ENCODE results near the gene LRP11.
"Not testable (repeated sequence)": the region's sequence is repeated elsewhere in the genome, so short reads cannot be mapped to it uniquely, and the experiment has no call there.

Gene LRP11

DNA sequence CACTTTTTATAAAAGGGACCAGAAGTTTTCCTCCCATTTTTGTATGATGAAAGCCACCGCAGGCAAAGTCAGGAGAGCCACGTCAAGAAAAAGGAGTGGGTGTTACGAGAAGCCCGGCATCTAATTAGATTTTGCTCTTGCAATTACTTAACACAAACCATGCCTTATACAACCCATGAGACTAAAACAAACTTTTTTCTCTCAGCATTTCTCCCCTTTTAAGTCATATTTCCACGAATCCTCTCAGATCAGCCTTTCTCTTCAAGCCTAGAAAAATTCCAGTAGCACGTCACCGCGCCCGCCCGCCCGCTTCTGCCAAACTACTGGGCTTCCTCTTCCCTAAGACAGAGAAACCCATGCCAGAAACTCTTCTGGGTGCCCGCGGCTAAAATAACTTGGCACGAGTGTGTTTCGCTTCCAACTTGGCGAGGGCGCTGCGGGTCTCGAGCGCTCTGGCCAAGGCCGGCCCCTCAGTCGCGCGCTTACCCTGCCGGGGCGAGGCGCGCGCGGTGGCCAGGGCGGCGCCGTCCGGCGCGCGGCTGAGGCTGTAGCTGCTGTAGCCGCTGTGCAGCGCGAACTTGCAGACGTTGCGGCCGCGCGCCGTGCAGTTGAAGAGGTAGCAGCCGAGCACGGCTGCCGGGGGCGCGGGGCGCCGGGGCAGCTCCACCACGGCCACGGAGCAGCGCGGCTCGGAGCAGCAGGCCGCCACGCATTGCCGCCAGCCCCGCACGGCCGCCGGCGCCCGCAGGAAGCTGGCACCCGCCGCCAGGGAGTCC is 1.0 kb downstream of the LRP11 start:
- Histone ChIP-seq H3K27me3 (no peaks in the 10 kb centered on the region), H3K4me2 (peak overlapping the region; percentile 90 to 99 (median 97)), H3K9me3 (replicated peaks in 1 of 11) (no peaks in the 10 kb centered on the region), H3K36me3 (no peaks in the 10 kb centered on the region), H3K9ac (peak overlapping the region; percentile 71 to 83 (median 79)), H4K20me1 (peaks cover 0 to 22% (median 0%) of the 10 kb centered on the region in 11 experiments; a peak in 7 of 22 replicates), H3K4me3 (peak overlapping the region; percentile 65 to 83 (median 76)), H3K4me1 (peaks cover 18 to 37% (median 29%) of the 10 kb centered on the region in 10 experiments), H3K27ac (peak overlapping the region; percentile 45 to 75 (median 69); a peak in 21 of 22 replicates)
- no peak for TF ChIP-seq Cebpa-rat (IDR thresholded peaks at IDR 0.05)

DNA sequence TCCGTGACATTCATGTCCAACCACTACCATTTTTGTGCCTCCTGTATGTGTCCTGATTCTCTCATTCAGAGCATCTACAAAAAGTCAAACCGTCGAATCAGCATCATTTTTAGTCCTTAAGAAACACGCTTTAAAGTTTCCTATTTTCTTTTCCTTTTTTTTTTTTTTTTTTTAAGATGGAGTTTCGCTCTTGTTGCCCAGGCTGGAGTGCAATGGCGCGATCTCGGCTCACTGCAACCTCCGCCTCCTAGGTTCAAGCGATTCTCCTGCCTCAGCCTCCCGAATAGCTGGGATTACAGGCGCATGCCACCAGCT is 1.8 kb downstream of the LRP11 start:
- Histone ChIP-seq H3K9ac (peak overlapping the region in 9 of 11 experiments; percentile 73 to 81 (median 79); a peak in 16 of 22 replicates), H3K4me2 (peak overlapping the region; percentile 90 to 99 (median 97)), H3K27ac (peak overlapping the region in 2 of 11 experiments; percentile 64 to 74; a peak in 4 of 22 replicates), H4K20me1 (peaks cover 0 to 22% (median 0%) of the 10 kb centered on the region in 11 experiments; a peak in 7 of 22 replicates), H3K4me1 (peaks cover 18 to 37% (median 29%) of the 10 kb centered on the region in 10 experiments), H3K4me3 (peak overlapping the region; percentile 65 to 83 (median 76); a peak in 19 of 20 replicates)
- H3K9me3 ChIP-seq (replicated peaks in 1 of 11); H3K36me3 ChIP-seq; H3K27me3 ChIP-seq: not testable (repeated sequence)

DNA sequence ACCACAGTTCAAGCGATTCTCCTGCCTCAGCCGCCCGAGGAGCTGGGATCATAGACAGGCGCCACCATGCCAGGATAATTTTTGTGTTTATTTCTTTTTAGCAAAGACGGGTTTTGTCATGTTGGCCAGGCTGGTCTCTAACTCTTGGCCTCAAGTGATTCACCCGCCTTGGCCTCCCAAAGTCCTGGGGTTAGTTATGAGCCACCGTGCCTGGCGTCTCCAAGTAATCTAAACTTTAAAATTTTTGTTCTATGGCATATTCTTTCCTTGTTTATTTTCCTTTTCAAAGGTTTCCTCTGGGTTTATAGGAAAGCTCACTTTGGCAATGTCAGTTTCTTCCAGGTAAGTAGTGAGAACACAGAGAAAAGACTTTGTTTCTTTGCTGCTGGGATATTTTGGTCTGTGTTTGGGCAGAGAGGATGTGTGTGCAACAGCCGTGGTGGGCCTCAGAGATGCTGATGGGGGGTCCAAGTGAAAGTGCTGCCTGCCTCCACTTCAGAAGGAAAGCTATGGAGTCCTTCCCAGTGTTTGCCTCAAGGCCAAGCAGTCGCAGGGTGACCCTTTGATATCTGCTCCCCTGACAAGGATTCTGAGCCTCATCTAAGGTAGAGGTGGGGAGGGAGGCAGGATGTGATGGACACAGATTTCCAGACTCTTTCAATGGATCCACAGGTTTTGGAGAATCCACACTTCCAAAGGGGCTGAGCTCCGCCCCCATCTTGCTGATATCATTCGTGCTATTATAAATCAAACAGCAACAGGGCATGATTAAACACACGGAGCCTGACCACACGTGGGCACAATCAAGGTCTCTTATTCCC is 2.3 kb downstream of the LRP11 start:
- Histone ChIP-seq H3K27me3 (no peaks in the 10 kb centered on the region), H3K36me3 (no peaks in the 10 kb centered on the region), H3K9me3 (replicated peaks in 1 of 11) (no peaks in the 10 kb centered on the region), H3K4me1 (peaks cover 18 to 37% (median 29%) of the 10 kb centered on the region in 10 experiments), H3K27ac (no peak overlapping the region), H3K4me2 (peak overlapping the region; percentile 90 to 99 (median 97)), H4K20me1 (peaks cover 0 to 22% (median 0%) of the 10 kb centered on the region in 11 experiments; a peak in 7 of 22 replicates), H3K4me3 (peak overlapping the region in 1 of 10 experiments; percentile 83; a peak in 2 of 20 replicates), H3K9ac (peak overlapping the region in 1 of 11 experiments; percentile 81; a peak in 1 of 22 replicates)
- 0 out of 22 replicates have a peak, but pooled peaks of 1 of the 11 experiments have one; percentile 20 for TF ChIP-seq Cebpa-rat (IDR thresholded peaks at IDR 0.05)

DNA sequence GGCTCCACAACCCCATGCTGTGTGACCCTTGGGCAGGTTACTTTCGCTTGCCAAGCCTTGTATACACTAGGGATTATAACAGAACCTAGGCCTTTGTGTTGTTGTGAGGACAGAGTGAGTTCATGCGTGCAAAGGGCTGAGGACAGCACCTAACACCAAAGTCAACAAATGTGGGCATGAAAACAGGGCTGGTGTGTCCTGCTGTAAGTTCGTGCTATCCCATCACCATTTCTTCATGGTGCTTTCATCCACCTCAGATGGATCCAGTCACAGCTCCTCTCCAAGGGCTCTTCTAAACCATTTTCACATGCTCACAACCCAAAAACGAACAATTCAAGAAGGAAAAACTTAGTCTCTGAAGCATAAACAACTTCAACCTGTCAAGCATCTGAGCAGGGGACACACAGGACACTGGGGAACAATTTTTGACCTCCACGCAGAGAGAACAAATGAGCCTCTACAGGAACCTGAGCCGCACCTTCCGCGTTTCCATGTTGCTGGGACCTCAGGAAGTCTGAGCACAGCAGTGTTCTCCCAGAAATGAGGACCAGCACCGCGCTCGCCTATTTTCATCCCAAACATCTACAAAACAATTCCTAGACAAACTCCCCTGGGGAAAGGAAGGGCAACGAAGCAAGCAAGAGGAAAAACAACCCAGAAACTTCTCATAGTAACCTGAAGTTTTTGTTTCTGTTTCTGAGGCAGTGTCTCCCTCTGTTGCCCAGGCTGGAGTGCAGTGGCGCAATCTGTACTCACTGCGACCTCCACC is 3.1 kb downstream of the LRP11 start:
- H3K27me3 ChIP-seq, result no peaks in the 10 kb centered on the region
- H4K20me1 ChIP-seq, result peaks cover 0 to 23% (median 0%) of the 10 kb centered on the region in 11 experiments; a peak in 7 of 22 replicates
- TF ChIP-seq Cebpa-rat (IDR thresholded peaks at IDR 0.05), result peak in 4 of 11 experiments; percentile 14 to 48 (median 38); a peak in 3 of 22 replicates
- H3K4me1 ChIP-seq, result peaks cover 18 to 37% (median 29%) of the 10 kb centered on the region in 10 experiments
- H3K9ac ChIP-seq, result no peak overlapping the region
- no peak overlapping the region for H3K4me3 ChIP-seq
- no peaks in the 10 kb centered on the region for H3K36me3 ChIP-seq
- H3K4me2 ChIP-seq, result peak overlapping the region in 9 of 11 experiments; percentile 92 to 99 (median 97); a peak in 18 of 22 replicates
- no peak overlapping the region for H3K27ac ChIP-seq
- H3K9me3 ChIP-seq (replicated peaks in 1 of 11), result no peaks in the 10 kb centered on the region

DNA sequence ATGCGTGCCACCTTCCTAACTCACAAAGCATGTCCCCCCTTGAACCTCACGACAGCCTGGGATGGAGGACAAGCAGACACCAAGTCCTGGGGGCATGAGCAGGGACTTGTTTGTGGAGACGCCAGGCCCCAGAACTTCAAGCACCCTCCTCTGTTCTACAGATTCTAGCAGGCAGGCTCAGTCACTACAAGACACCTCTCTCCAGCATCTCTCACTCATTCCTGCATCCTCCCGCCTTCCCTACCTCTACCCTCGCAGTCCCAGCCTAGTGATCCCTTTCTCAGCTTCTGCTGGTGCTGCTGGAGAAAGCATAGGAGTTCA is 3.7 kb downstream of the LRP11 start:
- no peak overlapping the region for H3K4me3 ChIP-seq
- no peak overlapping the region for H3K9ac ChIP-seq
- peak overlapping the region in 9 of 11 experiments; percentile 92 to 99 (median 97); a peak in 7 of 22 replicates for H3K4me2 ChIP-seq

DNA sequence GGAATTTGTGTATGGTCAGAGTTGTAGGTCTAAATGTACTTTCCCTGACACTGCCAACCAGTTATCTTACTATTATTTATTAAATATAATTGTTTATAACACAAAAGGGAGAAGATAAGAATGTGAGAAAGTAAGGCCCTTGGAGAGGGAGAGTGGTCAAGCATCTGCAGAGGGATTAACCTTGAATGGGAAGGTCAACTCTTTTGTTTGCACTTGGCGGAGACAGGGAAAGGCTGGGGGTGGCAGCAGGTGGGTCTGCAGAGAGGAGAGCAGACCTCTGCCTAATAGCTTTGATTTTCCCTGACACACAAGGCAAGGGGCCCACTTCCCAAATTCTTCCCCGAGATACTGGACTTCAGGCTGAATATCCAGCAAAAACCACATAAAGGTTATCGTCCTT is 4.2 kb downstream of the LRP11 start:
- Histone ChIP-seq H3K27ac (no peak overlapping the region), H3K9me3 (replicated peaks in 1 of 11) (no peaks in the 10 kb centered on the region), H3K4me1 (peaks cover 25 to 43% (median 31%) of the 10 kb centered on the region in 10 experiments), H3K9ac (no peak overlapping the region), H3K4me2 (no peak overlapping the region), H3K27me3 (peaks cover 0 to 2% (median 0%) of the 10 kb centered on the region in 11 experiments; a peak in 1 of 22 replicates), H4K20me1 (peaks cover 0 to 23% (median 0%) of the 10 kb centered on the region in 11 experiments; a peak in 7 of 22 replicates), H3K4me3 (no peak overlapping the region), H3K36me3 (no peaks in the 10 kb centered on the region)
- no peak for TF ChIP-seq Cebpa-rat (IDR thresholded peaks at IDR 0.05)

More for the DNA sequence above, 3.7 kb downstream of the LRP11 start:
- no peak for TF ChIP-seq Cebpa-rat (IDR thresholded peaks at IDR 0.05)
- no peak overlapping the region for H3K27ac ChIP-seq
- peaks cover 0 to 23% (median 0%) of the 10 kb centered on the region in 11 experiments; a peak in 7 of 22 replicates for H4K20me1 ChIP-seq
- no peaks in the 10 kb centered on the region; a peak in 1 of 22 replicates for H3K27me3 ChIP-seq
- H3K36me3 ChIP-seq, result no peaks in the 10 kb centered on the region
- H3K4me1 ChIP-seq, result peaks cover 21 to 37% (median 29%) of the 10 kb centered on the region in 10 experiments
- no peaks in the 10 kb centered on the region for H3K9me3 ChIP-seq (replicated peaks in 1 of 11)

DNA sequence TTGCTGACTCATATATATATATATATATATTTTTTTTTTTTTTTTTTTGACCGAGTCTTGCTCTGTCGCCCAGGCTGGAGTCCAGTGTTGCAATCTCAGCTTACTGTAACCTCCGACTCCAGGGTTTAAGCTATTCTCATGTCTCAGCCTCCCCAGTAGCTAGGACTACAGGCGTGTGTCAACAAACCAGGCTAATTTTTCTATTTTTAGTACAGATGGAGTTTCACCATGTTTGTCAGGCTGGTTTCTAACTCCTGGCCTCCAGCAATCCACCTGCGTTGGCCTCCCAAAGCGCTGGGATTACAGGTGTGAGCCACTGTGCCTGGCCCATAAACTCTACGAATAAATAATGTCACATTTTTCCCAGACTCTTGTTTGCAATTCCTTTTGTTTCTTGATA is 4.8 kb downstream of the LRP11 start:
- H3K9me3 ChIP-seq (replicated peaks in 1 of 11), result no peaks in the 10 kb centered on the region
- no peak overlapping the region for H3K9ac ChIP-seq
- H4K20me1 ChIP-seq, result peaks cover 0 to 23% (median 0%) of the 10 kb centered on the region in 11 experiments; a peak in 7 of 22 replicates
- H3K27ac ChIP-seq, result no peak overlapping the region
- peaks cover 0 to 3% (median 0%) of the 10 kb centered on the region in 11 experiments; a peak in 1 of 22 replicates for H3K27me3 ChIP-seq
- H3K4me1 ChIP-seq, result peaks cover 25 to 46% (median 31%) of the 10 kb centered on the region in 10 experiments
- H3K4me2 ChIP-seq, result peak overlapping the region in 2 of 11 experiments; percentile 5 to 35; a peak in 2 of 22 replicates
- H3K4me3 ChIP-seq, result no peak overlapping the region
- no peak for TF ChIP-seq Cebpa-rat (IDR thresholded peaks at IDR 0.05)
- no peaks in the 10 kb centered on the region for H3K36me3 ChIP-seq

DNA sequence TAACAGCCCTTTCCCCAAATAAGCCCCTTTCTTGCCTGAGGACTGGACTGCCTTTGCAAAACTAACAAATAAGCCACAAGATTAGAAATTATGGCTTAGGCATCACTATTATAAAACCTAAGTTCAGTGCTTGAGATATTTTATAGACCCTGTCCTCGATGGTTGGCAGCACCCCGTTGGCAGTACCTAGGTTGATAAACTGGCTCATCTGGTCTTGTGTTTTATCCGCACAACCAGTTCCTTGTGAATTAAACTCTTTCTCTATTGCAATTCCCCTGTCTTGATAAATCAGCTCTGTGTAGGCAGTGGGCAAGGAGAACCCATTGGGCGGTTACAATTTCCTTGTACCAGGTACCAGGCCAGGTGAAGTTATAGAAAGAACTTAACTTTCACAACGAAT is 6.6 kb downstream of the LRP11 start:
- peaks cover 0 to 23% (median 0%) of the 10 kb centered on the region in 11 experiments; a peak in 7 of 22 replicates for H4K20me1 ChIP-seq
- no peak overlapping the region for H3K4me2 ChIP-seq
- no peak for TF ChIP-seq Cebpa-rat (IDR thresholded peaks at IDR 0.05)
- peaks cover 25 to 58% (median 32%) of the 10 kb centered on the region in 10 experiments for H3K4me1 ChIP-seq
- no peaks in the 10 kb centered on the region for H3K9me3 ChIP-seq (replicated peaks in 1 of 11)
- no peak overlapping the region for H3K27ac ChIP-seq
- peaks cover 0 to 3% (median 0%) of the 10 kb centered on the region in 11 experiments; a peak in 1 of 22 replicates for H3K27me3 ChIP-seq
- H3K36me3 ChIP-seq, result no peaks in the 10 kb centered on the region
- no peak overlapping the region for H3K4me3 ChIP-seq
- H3K9ac ChIP-seq, result no peak overlapping the region
